ENCODE measurements around the gene NOC3L. TPM values are rescaled to one million over a fixed set of nuclear protein-coding genes. Genes with fewer than 3 reads are reported as not detected.

NOC3L gene
- total and polyA plus RNA-seq, 2 of the 4 experiments (the other 2 are of a cell fraction), result 11.9 to 26.5 TPM

GRCh38 chr10:94300042-94300441 is 62.7 kb downstream of the NOC3L start:
- CTCF ChIA-PET, result no interaction called here
- no TSS peak for BruUV-seq (replicated peaks)

More at GRCh38 chr10:94300042-94300441, 62.7 kb downstream of the NOC3L start:
- Histone ChIP-seq H4K5ac (ENCODE audit: low read depth, low read length) (no peak overlapping the region), H4K20me1 (ENCODE audit: insufficient read depth, low read length) (no peaks in the 10 kb centered on the region), H3K9me1 (ENCODE audit: insufficient read depth, low read length) (no peaks in the 10 kb centered on the region), H3K23ac (ENCODE audit: low read depth, low read length) (no peak overlapping the region), H3K18ac (ENCODE audit: low read depth, low read length) (no peak overlapping the region), H3K4me3 (ENCODE audit: insufficient read depth, low read depth, low read length) (no peak overlapping the region), H2BK5ac (ENCODE audit: low read depth, low read length, poor library complexity, severe bottlenecking) (no peak overlapping the region), H2BK120ac (ENCODE audit: low read depth, low read length) (no peak overlapping the region), H3K4ac (ENCODE audit: low read depth, low read length) (no peak overlapping the region), H2AK9ac (replicated peaks; ENCODE audit: low read depth, low read length, poor library complexity) (no peak overlapping the region), H3K9me3 (ENCODE audit: control insufficient read depth, insufficient read depth, low read length) (no peaks in the 10 kb centered on the region), H3K27ac (ENCODE audit: insufficient read depth, low read length) (no peak overlapping the region), H2AK5ac (ENCODE audit: low read depth, low read length) (no peak overlapping the region), H4K8ac (ENCODE audit: low read depth in 2 of 2, low read length in 2 of 2) (no peak overlapping the region), H3K4me1 (ENCODE audit: control insufficient read depth, insufficient read depth, low read length) (no peaks in the 10 kb centered on the region), H3K9ac (ENCODE audit: low read depth, low read length) (no peak overlapping the region), H2BK20ac (ENCODE audit: low read depth, low read length) (no peak overlapping the region), H3K14ac (replicated peaks; ENCODE audit: low read depth, low read length) (no peak overlapping the region), H3K27me3 (ENCODE audit: control insufficient read depth, insufficient read depth, low read length) (peaks cover 6% of the 10 kb centered on the region; the same call in 1 of the 2 replicates), H3K56ac (ENCODE audit: extremely low read depth, insufficient read depth, low read length) (no peak overlapping the region), H3K79me1 (ENCODE audit: low read depth in 1 of 2, low read length in 2 of 2) (no peaks in the 10 kb centered on the region), H2BK15ac (ENCODE audit: low read depth, low read length) (no peak overlapping the region), H3K4me2 (ENCODE audit: low read depth, low read length) (no peak overlapping the region), H3K36me3 (ENCODE audit: control insufficient read depth, insufficient read depth, low read length) (no peaks in the 10 kb centered on the region), H2AFZ (replicated peaks; ENCODE audit: low read length, poor library complexity) (no peak overlapping the region), H4K91ac (ENCODE audit: insufficient read depth, low read depth, low read length) (no peak overlapping the region)
- TF ChIP-seq CHD1 (IDR thresholded peaks at IDR 0.05; ENCODE audit: low read depth, low read length) (no peak), RAD21 (IDR thresholded peaks at IDR 0.05; ENCODE audit: low read length) (no peak), POLR2A (IDR thresholded peaks at IDR 0.05; ENCODE audit: low read depth, low read length) (no peak), RFX5 (IDR thresholded peaks at IDR 0.05; ENCODE audit: low read depth, low read length) (no peak), CEBPB (IDR thresholded peaks at IDR 0.05; ENCODE audit: low read depth, low read length) (no peak), MAZ (IDR thresholded peaks at IDR 0.05; ENCODE audit: borderline replicate concordance, low read depth, low read length) (no peak), FOS (IDR thresholded peaks at IDR 0.05; ENCODE audit: low read depth, low read length) (no peak), NFE2L2 (IDR thresholded peaks at IDR 0.05; ENCODE audit: low read depth, low read length) (no peak), MAFK (IDR thresholded peaks at IDR 0.05; ENCODE audit: low read depth, low read length) (no peak), BHLHE40 (IDR thresholded peaks at IDR 0.05; ENCODE audit: low read depth, low read length) (no peak), RCOR1 (IDR thresholded peaks at IDR 0.05; ENCODE audit: insufficient replicate concordance, low read length) (no peak), ELK1 (IDR thresholded peaks at IDR 0.05; ENCODE audit: borderline replicate concordance, low read depth, low read length) (no peak), USF2 (IDR thresholded peaks at IDR 0.05; ENCODE audit: low read depth, low read length) (no peak), SMC3 (IDR thresholded peaks at IDR 0.05; ENCODE audit: low read depth, low read length) (no peak)
- intact Hi-C loops (cut with micrococcal nuclease) (no loop called here), in situ Hi-C loops (cut with MboI; ENCODE audit: low sequenced_read_pairs) (no loop called here), dilution Hi-C loops (cut with HindIII; ENCODE audit: low sequenced_read_pairs, unreplicated experiment) (no loop called here)
- POLR2A ChIA-PET (ENCODE audit: unreplicated experiment), result no interaction called here
- DNase-seq, result no peak
- no peak for ATAC-seq (ENCODE audit: low read depth)
- WGBS, 2 experiments (ENCODE audit: extremely low coverage in 2 of 2, insufficient read length in 1 of 2), result 100% methylated on average over 1 of the region's 3 CpGs; no CpG with 5 or more reads in 1 of the 2 experiments
